NCI-H345 treated with DMSO at 0.1 percent for 48 hours (cell line): ENCODE results near the gene ZCCHC14.
"Not testable (repeated sequence)": the region's sequence is repeated elsewhere in the genome, so short reads cannot be mapped to it uniquely, and the experiment has no call there.

Experiments
- DNase-seq: peaks from one replicate; lab custom pipeline; 2025; ENCODE audit not compliant: unreplicated experiment; lab: John Stamatoyannopoulos, UW

Gene ZCCHC14

GRCh38 chr16:87525352-87525751 is 32.5 kb upstream of the ZCCHC14 start:
- no peak for DNase-seq

- DNase-seq: no peak
Measured at GRCh38 chr16:87524407-87524806, 31.6 kb upstream of the ZCCHC14 start.

GRCh38 chr16:87523605-87524004 is 30.8 kb upstream of the ZCCHC14 start:
- not testable (repeated sequence) for DNase-seq

DNA sequence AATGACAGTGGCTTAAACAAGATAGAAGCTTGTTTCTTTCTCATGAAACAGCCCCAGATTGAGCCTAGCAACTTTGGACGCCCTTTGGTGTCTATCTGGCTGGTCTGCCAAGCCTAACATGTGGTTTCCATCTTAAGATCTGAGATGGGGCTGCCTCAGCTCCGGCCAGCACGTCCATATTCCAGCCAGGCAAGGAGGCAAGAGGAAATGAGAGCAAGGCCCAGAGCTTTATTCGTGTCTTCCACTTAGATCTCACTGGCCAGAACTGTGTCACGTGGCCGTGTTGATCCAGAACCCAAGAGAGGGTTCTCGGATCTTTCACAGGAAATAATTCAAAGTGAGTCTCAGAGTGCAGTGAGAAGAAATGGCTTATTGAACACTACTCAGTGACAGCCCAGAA is 28.9 kb upstream of the ZCCHC14 start:
- DNase-seq: not testable (repeated sequence)

DNA sequence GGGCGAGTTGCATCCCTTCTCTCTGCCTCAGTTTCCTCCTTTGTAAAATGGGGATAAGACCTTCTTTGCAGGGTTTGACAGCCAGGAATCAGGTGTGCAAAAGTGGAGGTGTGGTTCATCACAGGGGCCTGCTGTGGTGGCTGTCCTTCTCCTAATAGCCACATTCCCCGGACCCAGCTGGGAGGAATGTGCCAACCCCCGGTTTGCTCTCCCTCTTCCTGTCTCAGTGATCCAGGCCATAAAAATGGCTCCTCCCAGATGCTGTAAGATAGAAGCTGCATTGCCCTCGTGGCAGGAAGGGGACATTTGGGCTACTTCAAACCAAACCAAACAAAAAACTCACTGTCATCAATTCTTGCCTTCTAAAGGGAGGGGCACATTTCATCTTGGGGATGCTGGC is 26.3 kb upstream of the ZCCHC14 start:
- DNase-seq: not testable (repeated sequence)

- not testable (repeated sequence) for DNase-seq
Measured at GRCh38 chr16:87518430-87519051, 25.7 kb upstream of the ZCCHC14 start.

DNA sequence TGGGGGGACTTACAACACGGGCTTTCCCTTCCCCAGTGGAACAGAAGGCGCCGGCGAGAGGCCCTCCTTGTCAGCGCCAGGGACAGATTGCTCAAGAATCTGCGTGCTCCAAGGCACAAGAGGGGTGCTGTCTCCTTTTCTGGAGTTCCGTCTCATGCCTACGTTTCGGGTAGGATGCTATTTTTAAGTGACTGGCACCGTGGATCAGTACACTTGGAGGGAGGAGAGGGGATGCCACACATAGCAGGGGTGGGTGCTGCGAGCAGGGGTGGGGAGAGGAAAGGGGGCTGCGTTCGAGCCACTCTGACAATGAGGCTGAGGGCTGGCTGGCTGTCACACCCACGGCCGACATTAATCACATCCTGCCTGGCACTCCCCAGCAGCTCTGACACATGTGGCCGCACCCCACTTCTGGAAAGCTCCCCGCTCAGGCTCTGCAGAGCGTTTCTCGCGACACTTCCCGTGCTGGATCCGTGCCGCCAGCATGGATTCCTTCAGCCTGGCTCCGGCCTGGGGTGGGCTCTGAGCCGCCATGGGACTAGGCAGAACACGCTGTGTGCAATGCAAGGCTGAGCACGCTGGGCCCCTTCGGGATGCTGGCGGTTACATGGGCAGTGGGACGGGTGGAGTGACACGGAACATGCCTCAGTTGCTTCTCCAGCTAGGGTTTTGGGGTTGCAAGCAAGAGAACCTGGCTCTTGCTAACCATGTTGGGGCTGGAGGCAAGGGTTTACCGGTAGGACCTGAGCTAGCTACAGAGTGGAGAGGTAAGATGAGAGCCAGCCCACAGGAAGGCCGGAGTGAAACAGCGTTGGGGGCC is 25.0 kb upstream of the ZCCHC14 start:
- not testable (repeated sequence) for DNase-seq

DNA sequence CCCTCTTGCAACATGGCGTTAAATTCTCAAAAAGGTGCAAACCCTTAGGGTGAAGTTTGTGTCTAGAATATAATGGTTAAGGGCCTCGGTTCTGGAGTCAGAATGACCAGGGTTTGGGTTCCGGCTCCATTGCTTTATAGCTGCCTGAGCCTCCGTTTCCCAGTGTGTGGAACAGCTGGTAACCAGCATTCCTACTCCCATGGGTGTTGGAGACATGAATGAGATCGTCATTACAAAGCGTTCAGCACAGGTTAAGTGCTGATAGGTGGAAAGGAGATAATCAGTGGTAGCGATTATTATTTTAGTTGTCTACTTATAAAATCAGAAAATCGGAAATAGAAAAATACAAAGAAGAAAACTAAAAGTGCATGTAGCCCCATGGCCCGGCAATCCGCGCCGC is 23.5 kb upstream of the ZCCHC14 start:
- no peak for DNase-seq

GRCh38 chr16:87515475-87516330 is 22.9 kb upstream of the ZCCHC14 start:
- DNase-seq: no peak

DNA sequence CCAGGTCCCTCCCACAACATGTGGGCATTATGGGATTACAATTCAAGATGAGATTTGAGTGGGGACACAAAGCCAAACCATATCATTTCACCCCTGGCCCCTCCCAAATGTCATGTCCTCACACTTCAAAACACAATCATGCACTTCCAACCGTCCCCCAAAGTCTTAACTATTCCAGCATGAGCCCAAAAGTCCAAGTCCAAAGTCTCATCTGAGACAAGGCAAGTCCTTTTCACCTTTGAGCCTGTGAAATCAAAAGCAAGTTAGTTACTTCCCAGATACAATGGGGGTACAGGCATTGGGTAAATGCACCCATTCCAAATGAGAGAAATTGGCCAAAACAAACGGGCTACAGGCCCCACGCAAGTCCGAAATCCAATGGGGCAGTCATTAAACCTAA is 17.0 kb upstream of the ZCCHC14 start:
- DNase-seq: not testable (repeated sequence)

DNA sequence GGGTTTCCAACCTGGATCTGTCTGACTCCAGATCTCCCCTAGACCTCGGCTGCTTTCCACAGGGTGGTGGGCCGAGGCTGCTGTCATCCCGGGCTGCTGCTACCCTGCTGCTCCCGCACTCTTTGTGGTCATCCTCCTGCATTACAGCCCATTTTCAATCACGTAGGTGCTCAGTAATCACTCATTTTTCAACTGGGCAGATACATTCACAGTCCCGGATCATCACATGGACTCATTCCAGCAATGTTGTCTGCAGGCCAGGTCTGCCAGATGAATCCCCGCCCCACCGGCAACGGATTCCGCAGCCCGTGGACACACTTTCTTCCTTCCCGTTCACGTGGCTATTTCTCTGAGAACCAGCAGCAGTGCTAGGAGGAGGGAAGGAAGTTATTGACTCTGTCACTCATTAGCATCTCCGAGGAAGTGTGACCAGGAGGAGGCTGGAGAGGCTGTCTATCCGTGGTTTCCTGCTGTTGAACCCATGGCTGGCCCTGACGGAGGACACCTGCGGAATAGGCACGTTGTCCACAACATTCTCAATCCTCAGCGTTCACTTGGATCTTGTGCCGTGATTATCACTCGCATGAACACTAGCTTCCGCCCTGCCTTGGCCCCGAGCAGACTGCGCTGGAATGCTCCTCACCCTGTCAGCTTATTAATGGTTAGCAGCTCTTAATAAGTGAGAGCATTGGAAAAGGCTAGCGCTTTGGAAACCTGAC is 14.7 kb upstream of the ZCCHC14 start:
- DNase-seq: no peak

DNA sequence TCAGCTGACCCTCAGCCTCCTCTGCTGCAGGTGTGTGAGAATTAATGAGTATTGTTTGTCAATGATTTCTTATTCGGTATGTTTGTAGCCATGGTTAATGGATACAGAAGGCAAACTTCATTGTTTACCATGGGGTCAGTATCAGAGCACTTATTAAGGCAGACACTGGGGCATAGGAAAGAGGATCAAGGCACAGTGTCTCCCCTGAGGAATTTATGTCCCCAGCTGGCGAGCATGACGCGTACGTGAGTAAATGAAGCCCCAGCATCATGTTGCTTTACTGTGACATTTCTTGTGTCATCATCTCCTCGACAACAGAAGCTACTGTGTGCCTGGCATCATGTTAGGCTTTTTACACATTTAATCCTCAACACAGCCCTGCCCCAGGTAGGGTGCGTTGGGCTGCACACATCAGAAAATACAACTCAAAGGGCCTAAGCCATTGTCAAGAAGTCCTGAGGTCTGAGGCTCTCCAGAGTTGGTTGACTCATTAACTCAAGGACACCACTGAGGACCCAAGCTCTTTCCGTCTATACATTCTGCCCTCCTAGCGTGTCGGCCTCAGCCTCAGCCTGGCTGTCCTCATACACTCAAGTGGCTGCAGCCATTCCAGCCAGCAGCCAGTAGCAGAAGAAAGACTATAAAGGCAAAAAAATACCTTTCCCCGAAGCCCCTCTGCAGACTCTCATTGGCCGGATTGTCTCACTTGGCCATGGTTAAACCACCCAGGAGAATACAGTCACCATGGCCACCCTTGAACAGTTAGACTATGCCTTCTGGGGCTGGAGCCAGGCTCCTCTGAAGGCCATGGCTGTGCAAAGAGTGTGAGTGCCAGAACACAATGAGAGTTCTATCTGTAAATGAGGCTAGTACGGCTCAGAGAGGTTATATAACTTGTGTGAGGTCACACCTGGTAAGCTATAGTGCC is 13.9 kb upstream of the ZCCHC14 start:
- DNase-seq: no peak

DNA sequence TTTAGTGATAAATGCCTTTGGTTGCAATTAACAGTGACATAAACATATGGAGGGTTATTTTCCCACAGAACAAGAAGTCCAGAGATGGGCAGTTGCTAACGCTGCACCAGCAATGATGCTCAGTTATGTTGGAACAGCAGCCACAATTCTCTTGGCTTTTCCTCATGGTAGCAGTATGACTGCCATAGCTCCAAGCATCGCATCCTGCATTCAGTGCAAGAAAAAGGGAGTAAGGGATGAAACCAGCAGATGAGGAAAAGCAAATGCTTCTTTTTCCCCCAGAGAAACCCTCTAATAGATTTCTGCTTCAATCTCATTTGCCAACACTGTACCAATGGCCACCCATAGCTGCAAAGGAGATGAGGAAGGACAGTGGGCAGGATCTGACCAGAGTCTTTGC is 13.0 kb upstream of the ZCCHC14 start:
- no peak for DNase-seq

DNA sequence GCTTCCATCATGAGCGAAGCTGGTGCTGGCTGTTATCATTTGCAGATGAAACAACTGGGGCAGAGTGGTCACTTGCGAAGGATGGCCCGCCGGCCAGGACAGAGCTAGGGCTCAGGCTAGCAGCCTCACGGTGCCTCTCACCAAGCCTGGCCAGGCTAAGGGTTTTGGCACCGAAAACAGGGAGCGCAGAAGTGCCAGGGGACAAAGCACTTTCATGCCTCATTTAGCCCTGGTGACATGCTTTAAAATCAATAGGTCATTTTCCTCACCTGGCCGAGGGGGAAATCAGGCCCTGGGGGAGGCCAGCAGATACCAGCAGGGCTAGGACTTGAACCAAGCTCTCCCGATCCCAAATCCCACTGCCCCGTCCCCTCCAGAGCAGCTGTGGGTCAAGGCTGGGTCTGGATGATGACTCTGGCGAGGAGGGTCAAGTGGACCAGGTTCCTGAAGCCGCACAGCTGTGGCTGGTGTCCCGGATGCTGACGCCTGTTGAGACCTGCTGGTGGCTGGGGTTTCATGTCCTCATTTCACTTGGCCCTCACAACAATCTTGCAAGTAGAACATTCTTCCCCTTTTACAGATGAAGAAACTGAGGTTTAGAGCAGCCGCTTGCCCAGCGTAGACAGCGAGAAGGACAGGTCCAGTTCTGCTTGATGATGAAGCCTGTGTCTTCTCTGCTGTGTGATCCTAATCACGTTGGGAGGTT is 10.6 kb upstream of the ZCCHC14 start:
- DNase-seq: not testable (repeated sequence)

DNA sequence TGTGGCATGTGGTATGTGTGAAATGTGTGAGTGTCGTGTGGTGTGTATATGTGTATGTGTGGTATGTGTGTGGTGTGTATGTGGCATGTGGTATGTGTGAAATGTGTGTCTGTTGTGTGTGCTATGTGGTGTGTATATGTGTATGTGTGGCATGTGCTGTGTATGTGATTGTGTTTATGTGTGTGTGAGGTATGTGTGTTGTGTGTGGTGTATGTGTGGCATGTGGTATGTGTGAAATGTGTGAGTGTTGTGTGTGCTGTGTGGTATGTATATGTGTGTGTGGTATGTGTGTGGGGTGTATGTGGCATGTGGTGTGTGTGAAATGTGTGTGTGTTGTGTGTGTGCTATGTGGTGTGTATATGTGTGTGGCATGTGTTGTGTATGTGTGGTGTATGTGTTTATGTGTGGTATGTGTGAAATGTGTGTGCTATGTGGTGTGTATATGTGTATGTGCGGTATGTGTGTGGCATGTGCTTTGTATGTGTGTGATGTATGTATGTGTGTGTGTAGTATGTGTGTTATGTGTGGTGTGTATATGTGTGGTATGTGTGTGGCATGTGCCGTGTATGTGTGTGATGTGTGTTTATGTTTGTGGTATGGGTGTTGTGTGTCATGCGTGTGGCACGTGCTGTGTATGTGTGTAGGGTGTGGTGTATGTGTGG is 9.6 kb upstream of the ZCCHC14 start:
- DNase-seq: no peak

DNA sequence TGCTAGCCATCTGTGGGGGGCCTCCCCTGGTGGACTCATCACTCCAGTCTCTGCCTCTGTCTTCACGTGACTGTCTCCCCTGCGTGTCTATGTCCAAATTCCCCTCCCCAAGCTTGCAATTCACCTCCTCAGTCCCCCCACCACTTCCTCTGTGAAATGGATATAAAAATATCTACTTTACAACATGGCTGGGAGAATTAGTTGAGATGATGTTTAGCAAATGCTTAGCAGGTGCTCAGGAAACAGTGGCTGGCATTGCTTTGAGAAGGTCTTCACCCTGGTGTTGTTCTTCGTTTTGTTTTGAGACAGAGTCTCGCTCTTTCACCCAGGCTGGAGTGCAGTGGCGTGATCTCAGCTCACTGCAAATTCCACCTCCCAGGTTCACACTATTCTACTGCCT is 8.3 kb upstream of the ZCCHC14 start:
- no peak for DNase-seq

- DNase-seq: no peak
Measured at GRCh38 chr16:87499189-87499486, 6.3 kb upstream of the ZCCHC14 start.

DNA sequence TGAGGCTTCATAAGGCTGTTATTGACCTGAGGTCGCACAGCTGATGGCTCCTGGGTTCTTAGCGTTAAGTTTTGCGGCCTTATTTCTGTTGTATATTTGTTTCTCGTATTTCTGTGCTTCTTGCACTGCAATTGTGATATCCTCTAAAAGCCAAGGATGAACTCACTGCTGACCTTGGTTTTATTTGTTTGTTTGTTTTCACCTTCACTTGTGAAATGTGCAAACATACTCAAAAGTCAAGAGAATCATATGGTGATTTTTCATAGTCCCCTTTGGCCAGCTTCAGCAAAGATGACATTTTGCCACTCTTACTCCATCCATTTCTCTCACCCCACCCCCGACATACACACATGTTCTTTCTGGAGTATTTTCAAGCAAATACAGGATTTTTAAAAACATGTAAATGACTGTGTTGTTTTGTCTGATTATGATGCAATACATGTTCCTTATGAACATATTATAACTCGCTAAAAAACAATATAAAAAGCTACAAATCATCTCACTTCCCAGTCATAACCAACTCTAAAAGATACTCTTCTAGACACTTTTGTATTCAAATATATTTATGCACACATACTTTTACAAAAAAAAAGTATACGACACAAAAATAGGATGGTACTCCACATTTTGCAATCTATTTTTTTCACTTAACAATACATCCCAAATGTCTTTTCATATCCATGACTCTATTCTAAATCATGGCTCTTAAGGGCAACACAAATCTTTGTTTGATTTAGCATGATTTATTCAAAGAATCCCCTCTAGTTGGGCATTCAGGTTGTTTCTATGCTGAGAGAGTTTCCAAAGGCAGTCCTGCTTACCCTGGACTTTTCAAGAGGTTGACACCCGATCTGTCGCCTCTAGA is 5.7 kb upstream of the ZCCHC14 start:
- DNase-seq: no peak
